ENCODE measurements around the gene DNAJC11.

The DNAJC11 gene

GRCh38 chr1:6613361-6614018 lies 88.1 kb downstream of the DNAJC11 start, which contains the start of gene PHF13:
Gene PHF13 (plus strand): TSS chr1:6613731. CDS start chr1:6614067, 336 bp downstream.
- WGBS (ENCODE audit: insufficient coverage, insufficient read length): no CpG with 5 or more reads among the region's 84 CpGs
- H3K27ac ChIP-seq (ENCODE audit: low read length): no peak within 1 kb of the TSS
- H3K4me3 ChIP-seq (ENCODE audit: low read length): peak within 1 kb of the TSS; percentile 96
- peaks cover 8% of the 10 kb centered on the region for H3K36me3 ChIP-seq (ENCODE audit: control insufficient read depth, insufficient read depth, low read length)
- no peaks in the 10 kb centered on the region for H3K9me3 ChIP-seq (ENCODE audit: control insufficient read depth, insufficient read depth, low read length)
- H3K4me1 ChIP-seq (ENCODE audit: control insufficient read depth, insufficient read depth, low read length): 0 out of 2 replicates have a peak, but pooled peaks cover 2% of the 10 kb centered on the region
- peak; percentile 94 for DNase-seq (ENCODE audit: low read depth, low spot score)
- no peaks in the 10 kb centered on the region for H3K27me3 ChIP-seq (ENCODE audit: control insufficient read depth, insufficient read depth, low read length)

- H3K27ac ChIP-seq (ENCODE audit: low read length): no peak overlapping the region
- WGBS (ENCODE audit: insufficient coverage, insufficient read length): no CpG with 5 or more reads among the region's 67 CpGs
- H3K9me3 ChIP-seq (ENCODE audit: control insufficient read depth, insufficient read depth, low read length): no peaks in the 10 kb centered on the region
- no peak for DNase-seq (ENCODE audit: low read depth, low spot score)
- H3K36me3 ChIP-seq (ENCODE audit: control insufficient read depth, insufficient read depth, low read length): peaks cover 5% of the 10 kb centered on the region
- H3K4me3 ChIP-seq (ENCODE audit: low read length): peak overlapping the region; percentile 63; the same call in 1 of the 2 replicates
- H3K4me1 ChIP-seq (ENCODE audit: control insufficient read depth, insufficient read depth, low read length): 0 out of 2 replicates have a peak, but pooled peaks cover 2% of the 10 kb centered on the region
- no peaks in the 10 kb centered on the region for H3K27me3 ChIP-seq (ENCODE audit: control insufficient read depth, insufficient read depth, low read length)
Observed at GRCh38 chr1:6612641-6613360, 88.8 kb downstream of the DNAJC11 start.

GRCh38 chr1:6603915-6604558 lies 97.6 kb downstream of the DNAJC11 start:
- Histone ChIP-seq H3K36me3 (ENCODE audit: control insufficient read depth, insufficient read depth, low read length) (peaks cover 3% of the 10 kb centered on the region), H3K27ac (ENCODE audit: low read length) (no peak overlapping the region), H3K9me3 (ENCODE audit: control insufficient read depth, insufficient read depth, low read length) (no peaks in the 10 kb centered on the region), H3K4me3 (ENCODE audit: low read length) (peak overlapping the region; percentile 75; the same call in 1 of the 2 replicates), H3K27me3 (ENCODE audit: control insufficient read depth, insufficient read depth, low read length) (no peaks in the 10 kb centered on the region), H3K4me1 (ENCODE audit: control insufficient read depth, insufficient read depth, low read length) (no peaks in the 10 kb centered on the region)
- no CpG with 5 or more reads among the region's 19 CpGs for WGBS (ENCODE audit: insufficient coverage, insufficient read length)
- no peak for DNase-seq (ENCODE audit: low read depth, low spot score)

- H3K36me3 ChIP-seq (ENCODE audit: control insufficient read depth, insufficient read depth, low read length): peaks cover 6% of the 10 kb centered on the region
- H3K27me3 ChIP-seq (ENCODE audit: control insufficient read depth, insufficient read depth, low read length): no peaks in the 10 kb centered on the region
- no peaks in the 10 kb centered on the region for H3K4me1 ChIP-seq (ENCODE audit: control insufficient read depth, insufficient read depth, low read length)
- peak overlapping the region; percentile 75; the same call in 1 of the 2 replicates for H3K4me3 ChIP-seq (ENCODE audit: low read length)
- no peaks in the 10 kb centered on the region for H3K9me3 ChIP-seq (ENCODE audit: control insufficient read depth, insufficient read depth, low read length)
- H3K27ac ChIP-seq (ENCODE audit: low read length): no peak overlapping the region
- WGBS (ENCODE audit: insufficient coverage, insufficient read length): no CpG with 5 or more reads among the region's 36 CpGs
- no peak for DNase-seq (ENCODE audit: low read depth, low spot score)
Observed at GRCh38 chr1:6603238-6603914, 98.2 kb downstream of the DNAJC11 start.

- Histone ChIP-seq H3K9me3 (ENCODE audit: control insufficient read depth, insufficient read depth, low read length) (no peaks in the 10 kb centered on the region), H3K27me3 (ENCODE audit: control insufficient read depth, insufficient read depth, low read length) (no peaks in the 10 kb centered on the region), H3K27ac (ENCODE audit: low read length) (no peak within 1 kb of the TSS), H3K4me1 (ENCODE audit: control insufficient read depth, insufficient read depth, low read length) (no peaks in the 10 kb centered on the region), H3K36me3 (ENCODE audit: control insufficient read depth, insufficient read depth, low read length) (peaks cover 10% of the 10 kb centered on the region), H3K4me3 (ENCODE audit: low read length) (peak within 1 kb of the TSS; percentile 75)
- no peak for DNase-seq (ENCODE audit: low read depth, low spot score)
- no CpG with 5 or more reads among the region's 84 CpGs for WGBS (ENCODE audit: insufficient coverage, insufficient read length)
Observed at GRCh38 chr1:6602669-6603237, 98.9 kb downstream of the DNAJC11 start, which contains the start of gene KLHL21. Gene KLHL21 (minus strand): TSS chr1:6602869. CDS start chr1:6602817, 52 bp downstream.

- H3K27ac ChIP-seq (ENCODE audit: low read length): no peak overlapping the region
- peak overlapping the region; percentile 75 for H3K4me3 ChIP-seq (ENCODE audit: low read length)
- no peaks in the 10 kb centered on the region for H3K4me1 ChIP-seq (ENCODE audit: control insufficient read depth, insufficient read depth, low read length)
- peaks cover 15% of the 10 kb centered on the region for H3K36me3 ChIP-seq (ENCODE audit: control insufficient read depth, insufficient read depth, low read length)
- DNase-seq (ENCODE audit: low read depth, low spot score): no peak
- WGBS (ENCODE audit: insufficient coverage, insufficient read length): no CpG with 5 or more reads among the region's 103 CpGs
- no peaks in the 10 kb centered on the region for H3K27me3 ChIP-seq (ENCODE audit: control insufficient read depth, insufficient read depth, low read length)
- no peaks in the 10 kb centered on the region for H3K9me3 ChIP-seq (ENCODE audit: control insufficient read depth, insufficient read depth, low read length)
Observed at GRCh38 chr1:6601923-6602668, 99.5 kb downstream of the DNAJC11 start.

- no peak for DNase-seq (ENCODE audit: low read depth, low spot score)
- Histone ChIP-seq H3K27ac (ENCODE audit: low read length) (no peak overlapping the region), H3K4me3 (ENCODE audit: low read length) (peak overlapping the region; percentile 75), H3K4me1 (ENCODE audit: control insufficient read depth, insufficient read depth, low read length) (no peaks in the 10 kb centered on the region), H3K36me3 (ENCODE audit: control insufficient read depth, insufficient read depth, low read length) (peaks cover 18% of the 10 kb centered on the region), H3K9me3 (ENCODE audit: control insufficient read depth, insufficient read depth, low read length) (no peaks in the 10 kb centered on the region), H3K27me3 (ENCODE audit: control insufficient read depth, insufficient read depth, low read length) (no peaks in the 10 kb centered on the region)
- no CpG with 5 or more reads among the region's 40 CpGs for WGBS (ENCODE audit: insufficient coverage, insufficient read length)
Observed at GRCh38 chr1:6601049-6601922, 100.3 kb downstream of the DNAJC11 start.

GRCh38 chr1:6600410-6601048 lies 101.1 kb downstream of the DNAJC11 start:
- Histone ChIP-seq H3K4me1 (ENCODE audit: control insufficient read depth, insufficient read depth, low read length) (no peaks in the 10 kb centered on the region), H3K9me3 (ENCODE audit: control insufficient read depth, insufficient read depth, low read length) (no peaks in the 10 kb centered on the region), H3K27ac (ENCODE audit: low read length) (no peak overlapping the region), H3K36me3 (ENCODE audit: control insufficient read depth, insufficient read depth, low read length) (peaks cover 18% of the 10 kb centered on the region), H3K4me3 (ENCODE audit: low read length) (peak overlapping the region; percentile 75; the same call in 1 of the 2 replicates), H3K27me3 (ENCODE audit: control insufficient read depth, insufficient read depth, low read length) (no peaks in the 10 kb centered on the region)
- WGBS (ENCODE audit: insufficient coverage, insufficient read length): no CpG with 5 or more reads among the region's 10 CpGs
- no peak for DNase-seq (ENCODE audit: low read depth, low spot score)

Measured in iPS DF 6.9 (cell line).